ENCODE data around the gene GSKIP. TPM values are rescaled to one million over a fixed set of nuclear protein-coding genes. Genes with fewer than 3 reads are reported as not detected.
"Not testable (repeated sequence)": the region's sequence is repeated elsewhere in the genome, so short reads cannot be mapped to it uniquely, and the experiment has no call there.

GSKIP gene
- total RNA-seq (2014; rRNA removed; shearing (Covaris generic)) = 30.6 and 31.8 TPM in 2 replicates
- polyA plus RNA-seq (2015; cell fraction: cytosol; rRNA removed) = 17.5 and 20.6 TPM in 2 replicates
- polyA plus RNA-seq (2015; cell fraction: nucleus; rRNA removed) = 8.3 and 13.6 TPM in 2 replicates

GRCh38 chr14:96362965-96363750, at the start of gene GSKIP, which contains the start of gene ATG2B:
TSS of gene GSKIP (plus strand) at chr14:96363526. CDS start at chr14:96382248, 18,722 bp downstream.
TSS of gene ATG2B (minus strand) at chr14:96363341. CDS start at chr14:96362976, 365 bp downstream.
- in situ Hi-C loops (cut with HindIII; ENCODE audit: low pct_unique_long_range_greater_than_20kb, low sequenced_read_pairs) = no loop called here
- DNase-seq (ENCODE audit: low read depth, low spot score) = peak; percentile 90

GRCh38 chr14:96316087-96316486, 47.2 kb upstream of the GSKIP start:
- in situ Hi-C loops (cut with HindIII; ENCODE audit: low pct_unique_long_range_greater_than_20kb, low sequenced_read_pairs) = loop anchor here (25.0 kb wide), 1 partner anchor 96 kb away; no protein-coding TSS in a partner anchor
- DNase-seq (ENCODE audit: low read depth, low spot score) = no peak

- in situ Hi-C loops (cut with HindIII; ENCODE audit: low pct_unique_long_range_greater_than_20kb, low sequenced_read_pairs) = loop anchor here (25.0 kb wide), 1 partner anchor 93 kb away; no protein-coding TSS in a partner anchor
- DNase-seq (ENCODE audit: low read depth, low spot score) = no peak
Observed at GRCh38 chr14:96318836-96319235, 44.5 kb upstream of the GSKIP start.

- DNase-seq (ENCODE audit: low read depth, low spot score) = no peak
- in situ Hi-C loops (cut with HindIII; ENCODE audit: low pct_unique_long_range_greater_than_20kb, low sequenced_read_pairs) = loop anchor here (25.0 kb wide), 1 partner anchor 92 kb away; no protein-coding TSS in a partner anchor
Observed at GRCh38 chr14:96320605-96321004, 42.7 kb upstream of the GSKIP start.

GRCh38 chr14:96324219-96324618, 39.1 kb upstream of the GSKIP start:
- no peak for DNase-seq (ENCODE audit: low read depth, low spot score)
- in situ Hi-C loops (cut with HindIII; ENCODE audit: low pct_unique_long_range_greater_than_20kb, low sequenced_read_pairs) = loop anchor here (25.0 kb wide), 1 partner anchor 88 kb away; no protein-coding TSS in a partner anchor

GRCh38 chr14:96338551-96338950, 24.8 kb upstream of the GSKIP start:
- in situ Hi-C loops (cut with HindIII; ENCODE audit: low pct_unique_long_range_greater_than_20kb, low sequenced_read_pairs) = no loop called here

GRCh38 chr14:96341323-96341722, 22.0 kb upstream of the GSKIP start:
- no peak for DNase-seq (ENCODE audit: low read depth, low spot score)
- in situ Hi-C loops (cut with HindIII; ENCODE audit: low pct_unique_long_range_greater_than_20kb, low sequenced_read_pairs) = no loop called here

More at GRCh38 chr14:96338551-96338950, 24.8 kb upstream of the GSKIP start:
- no peak for DNase-seq (ENCODE audit: low read depth, low spot score)

- in situ Hi-C loops (cut with HindIII; ENCODE audit: low pct_unique_long_range_greater_than_20kb, low sequenced_read_pairs) = no loop called here
- no peak for DNase-seq (ENCODE audit: low read depth, low spot score)
Observed at GRCh38 chr14:96345669-96346068, 17.7 kb upstream of the GSKIP start.

GRCh38 chr14:96347957-96348356, 15.4 kb upstream of the GSKIP start:
- in situ Hi-C loops (cut with HindIII; ENCODE audit: low pct_unique_long_range_greater_than_20kb, low sequenced_read_pairs); DNase-seq (ENCODE audit: low read depth, low spot score): not testable (repeated sequence)

GRCh38 chr14:96349286-96350075, 13.8 kb upstream of the GSKIP start:
- in situ Hi-C loops (cut with HindIII; ENCODE audit: low pct_unique_long_range_greater_than_20kb, low sequenced_read_pairs) = no loop called here
- DNase-seq (ENCODE audit: low read depth, low spot score) = no peak

GRCh38 chr14:96351986-96352385, 11.3 kb upstream of the GSKIP start:
- in situ Hi-C loops (cut with HindIII; ENCODE audit: low pct_unique_long_range_greater_than_20kb, low sequenced_read_pairs) = no loop called here
- DNase-seq (ENCODE audit: low read depth, low spot score) = no peak

GRCh38 chr14:96352708-96353107, 10.6 kb upstream of the GSKIP start:
- DNase-seq (ENCODE audit: low read depth, low spot score) = no peak
- in situ Hi-C loops (cut with HindIII; ENCODE audit: low pct_unique_long_range_greater_than_20kb, low sequenced_read_pairs) = no loop called here

- in situ Hi-C loops (cut with HindIII; ENCODE audit: low pct_unique_long_range_greater_than_20kb, low sequenced_read_pairs) = no loop called here
- no peak for DNase-seq (ENCODE audit: low read depth, low spot score)
Observed at GRCh38 chr14:96354246-96354645, 9.1 kb upstream of the GSKIP start.

GRCh38 chr14:96357216-96357615, 6.1 kb upstream of the GSKIP start:
- in situ Hi-C loops (cut with HindIII; ENCODE audit: low pct_unique_long_range_greater_than_20kb, low sequenced_read_pairs) = no loop called here
- peak; percentile 15 for DNase-seq (ENCODE audit: low read depth, low spot score)

GRCh38 chr14:96359959-96360358, 3.4 kb upstream of the GSKIP start:
- in situ Hi-C loops (cut with HindIII; ENCODE audit: low pct_unique_long_range_greater_than_20kb, low sequenced_read_pairs) = no loop called here
- DNase-seq (ENCODE audit: low read depth, low spot score) = no peak

- peak; percentile 76 for DNase-seq (ENCODE audit: low read depth, low spot score)
Observed at GRCh38 chr14:96362071-96362964, 1.0 kb upstream of the GSKIP start.

GRCh38 chr14:96363751-96364336, 518 bp downstream of the GSKIP start:
- in situ Hi-C loops (cut with HindIII; ENCODE audit: low pct_unique_long_range_greater_than_20kb, low sequenced_read_pairs) = no loop called here
- peak; percentile 41 for DNase-seq (ENCODE audit: low read depth, low spot score)

More at GRCh38 chr14:96362071-96362964, 1.0 kb upstream of the GSKIP start:
- in situ Hi-C loops (cut with HindIII; ENCODE audit: low pct_unique_long_range_greater_than_20kb, low sequenced_read_pairs) = no loop called here
